Left ventricle myocardium inferior (tissue), 1 donor: ENCODE results near the gene PIP4P1. TPM values are rescaled to one million over a fixed set of nuclear protein-coding genes. Genes with fewer than 3 reads are reported as not detected.

Source experiments
- DNase-seq: peaks from one replicate; pipeline ENCODE4 v3.0.0-alpha.2; 2020
- H3K27ac ChIP-seq: fragments of 200-600 bp; replicated peaks from 2 replicates; pipeline ENCODE4 v1.8.0; 2021
- H3K27me3 ChIP-seq: fragments of 200-600 bp; 2 replicates; pipeline ENCODE4 v1.8.0; 2021; ENCODE audit warnings: low read depth
- H3K36me3 ChIP-seq: fragments of 200-600 bp; 2 replicates; pipeline ENCODE4 v1.8.0; 2021
- H3K4me1 ChIP-seq: fragments of 200-600 bp; 2 replicates; pipeline ENCODE4 v1.8.0; 2021
- H3K4me3 ChIP-seq: fragments of 200-600 bp; 2 replicates; pipeline ENCODE4 v1.8.0; 2021; ENCODE audit warnings: mild to moderate bottlenecking, moderate library complexity
- H3K9me3 ChIP-seq: fragments of 200-600 bp; replicated peaks from 2 replicates; pipeline ENCODE4 v1.8.0; 2021
- intact Hi-C: fragments of 100-400 bp; cut with micrococcal nuclease; formaldehyde crosslinking; loops from one replicate; pipeline ENCODE4 v1.11.0; 2022
- total RNA-seq: library from RNA; stranded (reverse); fragmentation: NEBNext Ultra II Directional; extraction: Animal tissue kit (Norgen Biotek cat#: 25700); gene quantifications from one replicate; pipeline ENCODE4 v1.2.1, GENCODE V29; 2021
- TF ChIP-seq, protein P1 (sequence below): fragments of 200-600 bp; IDR thresholded peaks from 2 replicates; pipeline ENCODE4 v1.8.0; 2021; ENCODE audit warnings: antibody characterized with exemption, mild to moderate bottlenecking, borderline replicate concordance
- donor health status: DM: no; HTN: yes; CAD: no; lungs with severe emphysema.

The PIP4P1 gene
- total RNA-seq, 1 donor from 2014 or later: 19.7 TPM

DNA sequence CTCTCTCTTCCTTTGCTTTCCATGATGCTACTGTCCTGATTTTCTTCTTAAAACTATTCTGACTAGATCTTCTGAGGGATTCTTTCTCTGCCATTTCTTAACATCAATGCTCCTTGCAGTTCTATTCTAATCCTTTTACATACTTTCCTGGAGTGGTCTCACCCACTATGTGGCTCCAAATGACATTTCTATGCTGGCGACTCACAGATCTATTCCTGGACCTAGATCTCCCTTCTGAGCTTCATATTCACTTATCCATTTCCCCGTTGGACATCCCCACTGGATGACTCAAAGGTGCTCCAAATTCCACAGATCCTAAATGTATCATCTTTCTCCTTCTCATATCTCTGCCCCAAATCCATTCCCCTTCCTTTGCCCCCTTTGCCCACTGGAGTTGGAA lies 52.0 kb downstream of the PIP4P1 start:
- intact Hi-C loops: no loop called here
- Histone ChIP-seq H3K4me1 (peaks cover 22% of the 10 kb centered on the region), H3K27ac (no peak overlapping the region), H3K9me3 (no peaks in the 10 kb centered on the region), H3K4me3 (no peak overlapping the region), H3K27me3 (no peaks in the 10 kb centered on the region), H3K36me3 (peaks cover 42% of the 10 kb centered on the region)
- DNase-seq: no peak
- TF ChIP-seq, protein P1, sequence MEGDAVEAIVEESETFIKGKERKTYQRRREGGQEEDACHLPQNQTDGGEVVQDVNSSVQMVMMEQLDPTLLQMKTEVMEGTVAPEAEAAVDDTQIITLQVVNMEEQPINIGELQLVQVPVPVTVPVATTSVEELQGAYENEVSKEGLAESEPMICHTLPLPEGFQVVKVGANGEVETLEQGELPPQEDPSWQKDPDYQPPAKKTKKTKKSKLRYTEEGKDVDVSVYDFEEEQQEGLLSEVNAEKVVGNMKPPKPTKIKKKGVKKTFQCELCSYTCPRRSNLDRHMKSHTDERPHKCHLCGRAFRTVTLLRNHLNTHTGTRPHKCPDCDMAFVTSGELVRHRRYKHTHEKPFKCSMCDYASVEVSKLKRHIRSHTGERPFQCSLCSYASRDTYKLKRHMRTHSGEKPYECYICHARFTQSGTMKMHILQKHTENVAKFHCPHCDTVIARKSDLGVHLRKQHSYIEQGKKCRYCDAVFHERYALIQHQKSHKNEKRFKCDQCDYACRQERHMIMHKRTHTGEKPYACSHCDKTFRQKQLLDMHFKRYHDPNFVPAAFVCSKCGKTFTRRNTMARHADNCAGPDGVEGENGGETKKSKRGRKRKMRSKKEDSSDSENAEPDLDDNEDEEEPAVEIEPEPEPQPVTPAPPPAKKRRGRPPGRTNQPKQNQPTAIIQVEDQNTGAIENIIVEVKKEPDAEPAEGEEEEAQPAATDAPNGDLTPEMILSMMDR: no peak

Other genes starting within 250 kb of the PIP4P1 start
- gene OR11H6, start 237.7 kb downstream of the PIP4P1 start, total RNA-seq: not detected
- gene OR11H7, start 232.5 kb downstream of the PIP4P1 start, total RNA-seq: not detected
- not detected for gene OR11H4, start 222.1 kb downstream of the PIP4P1 start, total RNA-seq
- gene TTC5, start 155.5 kb downstream of the PIP4P1 start, total RNA-seq: 12.0 TPM
- gene CCNB1IP1, start 128.2 kb downstream of the PIP4P1 start, total RNA-seq: 53.9 TPM
- gene PARP2, start 117.8 kb downstream of the PIP4P1 start, total RNA-seq: 15.6 TPM
- gene TEP1, start 47.9 kb downstream of the PIP4P1 start, total RNA-seq: 9.7 TPM
- 0.33 TPM for gene KLHL33, start 25.3 kb downstream of the PIP4P1 start, total RNA-seq
- gene OSGEP, start 6.6 kb downstream of the PIP4P1 start, total RNA-seq: 19.4 TPM
- gene APEX1, start 6.2 kb downstream of the PIP4P1 start, total RNA-seq: 75.0 TPM
- gene PNP, start 8.0 kb upstream of the PIP4P1 start, total RNA-seq: 6.4 TPM
- not detected for gene RNASE10, start 44.1 kb upstream of the PIP4P1 start, total RNA-seq
- gene RNASE9, start 99.6 kb upstream of the PIP4P1 start, total RNA-seq: not detected
- gene RNASE11, start 126.6 kb upstream of the PIP4P1 start, total RNA-seq: not detected
- not detected for gene RNASE12, start 129.9 kb upstream of the PIP4P1 start, total RNA-seq
- gene OR6S1, start 180.3 kb upstream of the PIP4P1 start, total RNA-seq: not detected
- 9.0 TPM for gene RNASE4, start 223.1 kb upstream of the PIP4P1 start, total RNA-seq
- gene ANG, start 227.3 kb upstream of the PIP4P1 start, total RNA-seq: 3.7 TPM